Left lung (tissue), 10 donors: ENCODE results near the gene SELE. TPM values are rescaled to one million over a fixed set of nuclear protein-coding genes. Genes with fewer than 3 reads are reported as not detected.

ENCODE experiments used
- ATAC-seq: fragments of 200-7000 bp; cut with Tn5 transposase; one replicate; pipeline ENCODE4 v1.9.1; 2020; ENCODE audit warnings: moderate library complexity
- DNase-seq, 4 donors: peaks; one replicate each; pipeline ENCODE4 v3.0.0-alpha.2; 2013 to 2020
- H3K27ac ChIP-seq, 2 donors: fragments of 200-600 bp; sonication (generic) in 1 of 2; one replicate each; pipeline versions ENCODE4 v1.5.0 to v1.8.0; 2020 to 2021
- H3K27me3 ChIP-seq, 2 donors: fragments of 200-600 bp; sonication (generic) in 1 of 2; one replicate each; pipeline versions ENCODE4 v1.5.0 to v1.8.0; 2020 to 2021
- H3K36me3 ChIP-seq, 2 donors: fragments of 200-600 bp; sonication (generic) in 1 of 2; one replicate each; pipeline versions ENCODE4 v1.5.0 to v1.8.0; 2020 to 2021
- H3K4me1 ChIP-seq, 2 donors: fragments of 200-600 bp; one replicate each; pipeline ENCODE4 v1.8.0; 2021
- H3K4me3 ChIP-seq, 2 donors: fragments of 200-600 bp; sonication (generic) in 1 of 2; one replicate each; pipeline versions ENCODE4 v1.5.0 to v1.8.0; 2020 to 2021; ENCODE audit warnings: mild to moderate bottlenecking in 1 of 2
- H3K9me3 ChIP-seq, 2 donors: fragments of 200-600 bp; sonication (generic) in 1 of 2; one replicate each; pipeline versions ENCODE4 v1.5.0 to v1.8.0; 2020 to 2021
- intact Hi-C, 2 donors: fragments of 100-400 bp; cut with DNase I; formaldehyde crosslinking; loops; one replicate each; pipeline versions ENCODE4 v1.11.2 to v1.14.2; 2022
- polyA plus RNA-seq, 6 donors: library from polyadenylated mRNA; unstranded; fragments of 120-200 nt; gene quantifications; one replicate each; pipeline ENCODE4 v1.2.1, GENCODE V29; 2013; ENCODE audit not compliant: insufficient read length in 6 of 6
- total RNA-seq, 2 donors: library from RNA; stranded (reverse); fragmentation: NEBNext Ultra II Directional; extraction: Animal tissue kit (Norgen Biotek cat#: 25700); gene quantifications; one replicate each; pipeline ENCODE4 v1.2.1, GENCODE V29; 2021
- TF ChIP-seq, protein P1 (sequence below), 2 donors: fragments of 200-600 bp; sonication (generic) in 1 of 2; IDR thresholded peaks; one replicate each; pipeline versions ENCODE4 v1.5.0 to v1.8.0; 2021; ENCODE audit warnings: antibody characterized with exemption in 2 of 2
- donor health status: DM: no; HTN: yes; CAD: no.
- donor health status: DM: no; HTN: no; CAD: no.

The SELE gene
- total and polyA plus RNA-seq, 8 donors: 0.15 to 3.4 (median 0.20) TPM; not detected in 1

DNA sequence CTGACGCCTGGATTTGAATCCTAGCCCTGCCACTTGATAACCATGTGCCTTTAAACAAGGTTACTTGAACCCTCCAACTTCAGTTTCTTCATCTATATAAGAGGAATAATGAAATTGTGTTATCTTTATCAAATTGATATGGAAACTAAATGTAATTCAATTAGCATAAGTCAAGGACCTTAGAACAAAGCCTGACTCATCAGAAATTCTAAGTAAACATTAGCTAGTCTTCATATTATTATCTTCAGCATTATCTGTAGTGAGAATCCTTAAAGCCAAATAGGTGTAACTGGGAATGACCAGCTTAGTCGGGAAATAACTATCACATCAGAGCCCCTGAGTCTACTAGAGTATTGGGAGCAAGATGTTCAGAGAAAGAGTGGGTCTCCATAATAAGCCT, 29.1 kb downstream of the SELE start:
- no peak for ATAC-seq
- Histone ChIP-seq H3K4me3 (no peak overlapping the region), H3K27me3 (no peaks in the 10 kb centered on the region), H3K27ac (peak overlapping the region in 1 of 2 donors; percentile 16), H3K36me3 (peaks cover 0 to 16% of the 10 kb centered on the region in 2 donors), H3K4me1 (peaks cover 0 to 15% of the 10 kb centered on the region in 2 donors), H3K9me3 (no peaks in the 10 kb centered on the region)
- TF ChIP-seq, protein P1, sequence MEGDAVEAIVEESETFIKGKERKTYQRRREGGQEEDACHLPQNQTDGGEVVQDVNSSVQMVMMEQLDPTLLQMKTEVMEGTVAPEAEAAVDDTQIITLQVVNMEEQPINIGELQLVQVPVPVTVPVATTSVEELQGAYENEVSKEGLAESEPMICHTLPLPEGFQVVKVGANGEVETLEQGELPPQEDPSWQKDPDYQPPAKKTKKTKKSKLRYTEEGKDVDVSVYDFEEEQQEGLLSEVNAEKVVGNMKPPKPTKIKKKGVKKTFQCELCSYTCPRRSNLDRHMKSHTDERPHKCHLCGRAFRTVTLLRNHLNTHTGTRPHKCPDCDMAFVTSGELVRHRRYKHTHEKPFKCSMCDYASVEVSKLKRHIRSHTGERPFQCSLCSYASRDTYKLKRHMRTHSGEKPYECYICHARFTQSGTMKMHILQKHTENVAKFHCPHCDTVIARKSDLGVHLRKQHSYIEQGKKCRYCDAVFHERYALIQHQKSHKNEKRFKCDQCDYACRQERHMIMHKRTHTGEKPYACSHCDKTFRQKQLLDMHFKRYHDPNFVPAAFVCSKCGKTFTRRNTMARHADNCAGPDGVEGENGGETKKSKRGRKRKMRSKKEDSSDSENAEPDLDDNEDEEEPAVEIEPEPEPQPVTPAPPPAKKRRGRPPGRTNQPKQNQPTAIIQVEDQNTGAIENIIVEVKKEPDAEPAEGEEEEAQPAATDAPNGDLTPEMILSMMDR (IDR thresholded peaks at IDR 0.05): no peak
- intact Hi-C loops: no loop called here
- DNase-seq: no peak

DNA sequence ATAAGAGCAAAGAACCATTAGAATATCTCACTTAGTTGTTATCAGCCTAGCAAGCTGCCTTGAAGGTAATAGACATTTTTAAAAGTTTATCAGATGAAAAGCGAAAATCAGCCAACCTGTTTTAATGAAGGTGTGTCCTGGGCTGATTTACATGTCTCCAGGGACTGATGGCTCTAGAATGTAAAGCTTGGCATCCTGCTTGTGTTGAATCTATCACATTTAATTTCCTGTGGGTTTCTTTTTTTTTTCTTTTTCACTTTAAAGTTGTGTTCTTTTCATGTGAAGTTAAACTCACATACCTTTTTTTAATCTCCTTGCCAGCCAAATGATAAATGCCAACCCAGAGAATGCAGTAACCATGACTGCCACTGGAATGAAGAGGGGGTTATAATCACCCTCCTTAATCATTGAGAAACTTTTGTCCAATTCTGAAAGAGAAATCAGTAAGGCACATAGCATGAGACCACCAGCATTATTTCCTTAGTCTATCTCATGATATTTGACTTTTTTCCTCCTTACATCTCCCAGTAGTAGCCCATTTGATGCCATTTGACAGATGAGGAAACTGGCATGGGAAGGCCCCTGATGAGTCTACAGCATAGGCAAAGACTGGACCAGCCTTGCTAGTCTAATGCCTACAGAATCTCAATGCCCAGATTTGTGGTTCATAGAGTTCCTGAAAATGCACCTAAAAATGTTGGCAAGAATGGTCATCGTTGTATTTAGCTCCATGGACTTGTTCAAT, 32.4 kb downstream of the SELE start:
- intact Hi-C loops: no loop called here
- H3K36me3 ChIP-seq: peaks cover 0 to 16% of the 10 kb centered on the region in 2 donors
- TF ChIP-seq, protein P1 (IDR thresholded peaks at IDR 0.05): no peak
- H3K27me3 ChIP-seq: no peaks in the 10 kb centered on the region
- peaks cover 0 to 32% of the 10 kb centered on the region in 2 donors for H3K4me1 ChIP-seq
- DNase-seq (no peak), ATAC-seq (no peak)
- peak overlapping the region in 1 of 2 donors; percentile 9 for H3K27ac ChIP-seq
- H3K9me3 ChIP-seq: no peaks in the 10 kb centered on the region
- no peak overlapping the region for H3K4me3 ChIP-seq

DNA sequence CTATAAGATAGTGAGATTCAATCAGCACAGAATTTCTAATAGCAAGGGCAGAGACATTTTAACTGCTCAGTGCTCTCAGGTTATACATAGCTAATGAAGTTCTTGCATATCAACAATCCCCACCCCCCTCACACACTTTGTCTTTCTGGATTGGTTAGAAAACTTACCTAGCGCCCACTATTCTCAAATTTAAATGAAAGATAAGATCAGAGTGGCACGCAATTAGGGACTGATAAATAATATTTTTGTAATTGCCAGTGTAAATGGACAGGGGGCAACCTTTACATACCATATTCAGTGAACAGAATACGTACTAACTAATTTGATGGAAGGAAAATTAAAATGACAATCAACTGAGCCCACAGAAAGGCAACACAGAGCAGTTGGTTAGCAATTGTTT, 34.2 kb downstream of the SELE start:
- intact Hi-C loops: no loop called here
- TF ChIP-seq, protein P1 (IDR thresholded peaks at IDR 0.05): no peak
- DNase-seq: no peak

DNA sequence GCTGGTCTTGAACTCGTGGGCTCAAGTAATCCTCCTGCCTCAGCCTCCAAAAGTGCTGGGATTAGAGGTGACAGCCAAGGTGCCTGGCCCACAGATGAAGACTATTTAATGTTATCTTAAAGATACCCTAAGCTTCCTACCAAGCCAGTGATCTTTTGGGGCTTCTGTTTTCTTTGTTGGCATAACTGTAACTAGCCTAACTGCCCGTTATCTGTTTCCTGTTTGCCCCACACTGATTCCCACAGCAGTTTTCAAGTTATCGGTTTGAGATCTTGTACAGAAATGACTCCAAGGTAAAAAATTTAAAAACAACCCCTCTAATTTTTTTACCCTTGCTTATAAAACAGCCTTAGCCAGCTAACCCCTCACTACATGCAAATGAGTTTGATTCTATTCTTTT, 34.9 kb downstream of the SELE start:
- no peak for ATAC-seq
- TF ChIP-seq, protein P1 (IDR thresholded peaks at IDR 0.05): no peak
- intact Hi-C loops: no loop called here
- Histone ChIP-seq H3K36me3 (peaks cover 0 to 16% of the 10 kb centered on the region in 2 donors), H3K4me3 (no peak overlapping the region), H3K27me3 (no peaks in the 10 kb centered on the region), H3K4me1 (peaks cover 0 to 48% of the 10 kb centered on the region in 2 donors), H3K27ac (peak overlapping the region in 1 of 2 donors; percentile 87), H3K9me3 (no peaks in the 10 kb centered on the region)
- no peak for DNase-seq

More for the DNA sequence above, 34.2 kb downstream of the SELE start:
- Histone ChIP-seq H3K4me1 (peaks cover 0 to 42% of the 10 kb centered on the region in 2 donors), H3K27ac (no peak overlapping the region), H3K27me3 (no peaks in the 10 kb centered on the region), H3K4me3 (no peak overlapping the region), H3K9me3 (no peaks in the 10 kb centered on the region), H3K36me3 (peaks cover 0 to 16% of the 10 kb centered on the region in 2 donors)
- ATAC-seq: no peak

DNA sequence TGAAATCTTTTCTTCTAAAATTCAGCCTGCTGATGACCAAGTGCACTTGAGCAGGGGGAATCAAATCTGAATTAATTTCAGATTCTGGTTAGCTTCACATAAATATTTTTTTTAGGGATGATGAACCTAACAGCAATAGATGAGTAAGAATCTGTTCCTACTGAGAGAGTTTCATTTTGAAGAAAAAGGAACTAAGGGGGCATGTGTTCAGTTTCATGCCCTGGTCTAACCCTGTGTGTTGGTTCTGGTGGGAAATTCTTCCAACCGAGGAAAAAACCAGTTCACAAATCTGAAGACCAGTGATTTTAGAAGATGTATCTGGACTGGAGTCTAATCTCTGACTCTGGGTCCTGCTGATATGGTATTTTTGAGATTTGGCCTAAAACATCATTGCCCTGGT, 36.1 kb downstream of the SELE start:
- Histone ChIP-seq H3K27me3 (no peaks in the 10 kb centered on the region), H3K4me3 (no peak overlapping the region), H3K9me3 (no peaks in the 10 kb centered on the region), H3K4me1 (peaks cover 1 to 61% of the 10 kb centered on the region in 2 donors), H3K27ac (peak overlapping the region in 1 of 2 donors; percentile 87), H3K36me3 (peaks cover 0 to 12% of the 10 kb centered on the region in 2 donors)
- DNase-seq (no peak), ATAC-seq (no peak)
- intact Hi-C loops: no loop called here
- TF ChIP-seq, protein P1 (IDR thresholded peaks at IDR 0.05): no peak
